Effector memory CD4-positive, alpha-beta T cell (primary cell): ENCODE measurements around the gene PPP4R2.

Source experiments
- DNase-seq, 3 donors: peaks; one replicate each; pipeline ENCODE4 v3.0.0-alpha.2; 2020
- H3K27ac ChIP-seq: 2 replicates; pipeline ENCODE4 v1.7.0; 2013; ENCODE audit warnings: mild to moderate bottlenecking, low read length, moderate library complexity; ENCODE audit not compliant: insufficient read depth, poor library complexity, severe bottlenecking
- H3K27me3 ChIP-seq: replicated peaks from 2 replicates; pipeline ENCODE4 v1.7.0; 2013; ENCODE audit warnings: mild to moderate bottlenecking, low read length; ENCODE audit not compliant: insufficient read depth, control insufficient read depth, poor library complexity, severe bottlenecking
- H3K36me3 ChIP-seq: 2 replicates; pipeline ENCODE4 v1.7.0; 2013; ENCODE audit warnings: mild to moderate bottlenecking, low read length, moderate library complexity; ENCODE audit not compliant: control insufficient read depth, insufficient read depth
- H3K4me1 ChIP-seq: 2 replicates; pipeline ENCODE4 v1.7.0; 2013; ENCODE audit warnings: low read length, mild to moderate bottlenecking; ENCODE audit not compliant: control insufficient read depth, insufficient read depth, poor library complexity, severe bottlenecking
- H3K4me3 ChIP-seq: 2 replicates; pipeline ENCODE4 v1.7.0; 2013; ENCODE audit warnings: low read length, low read depth, mild to moderate bottlenecking; ENCODE audit not compliant: insufficient read depth, poor library complexity, severe bottlenecking
- H3K9me3 ChIP-seq: 2 replicates; pipeline ENCODE4 v1.7.0; 2013; ENCODE audit warnings: mild to moderate bottlenecking, low read length, moderate library complexity; ENCODE audit not compliant: control insufficient read depth

The PPP4R2 gene

DNA sequence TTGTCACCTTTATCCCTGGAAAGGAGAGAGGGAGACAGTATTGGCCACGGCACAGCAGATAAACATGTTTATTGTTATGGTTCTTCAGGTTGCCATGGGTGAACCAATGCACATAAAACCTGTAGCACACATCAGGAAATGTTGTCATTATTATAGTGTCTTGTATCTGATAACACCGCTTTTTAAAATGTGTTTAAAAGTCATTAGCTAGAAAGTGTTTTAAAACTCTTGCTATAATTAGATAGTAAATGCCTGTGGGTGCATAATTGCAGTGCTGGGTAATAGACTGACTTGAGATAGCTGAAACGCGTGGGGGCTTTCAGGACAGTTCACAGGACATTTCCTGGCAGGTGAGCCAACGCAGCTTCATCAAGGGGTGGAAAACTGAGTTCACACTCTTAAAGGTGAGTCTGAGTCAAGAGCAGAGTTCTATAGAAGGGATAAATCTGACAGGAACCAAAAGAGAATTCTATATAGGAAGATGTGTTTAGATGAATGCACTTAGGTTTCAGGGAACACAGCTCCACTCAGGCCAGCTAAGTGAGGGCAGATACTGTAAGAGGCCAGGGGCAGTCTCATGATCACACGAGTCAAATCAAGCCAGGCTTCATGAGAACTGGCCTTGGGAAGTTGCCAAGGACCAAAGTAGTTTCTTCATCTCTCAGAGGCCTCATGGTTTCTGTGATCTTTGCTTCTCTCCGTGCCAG lies 35.6 kb upstream of the PPP4R2 start:
- no peak for DNase-seq
- H3K9me3 ChIP-seq, result no peaks in the 10 kb centered on the region
- H3K4me3 ChIP-seq, result no peak overlapping the region
- no peak overlapping the region for H3K27ac ChIP-seq
- peaks cover 11% of the 10 kb centered on the region for H3K4me1 ChIP-seq
- no peaks in the 10 kb centered on the region for H3K36me3 ChIP-seq
- H3K27me3 ChIP-seq, result no peaks in the 10 kb centered on the region

GRCh38 chr3:72961752-72962151 lies 34.9 kb upstream of the PPP4R2 start:
- Histone ChIP-seq H3K36me3 (no peaks in the 10 kb centered on the region), H3K9me3 (no peaks in the 10 kb centered on the region), H3K4me1 (peaks cover 11% of the 10 kb centered on the region), H3K4me3 (no peak overlapping the region), H3K27ac (no peak overlapping the region), H3K27me3 (no peaks in the 10 kb centered on the region)
- no peak for DNase-seq

GRCh38 chr3:72962317-72962716 lies 34.3 kb upstream of the PPP4R2 start:
- no peak overlapping the region for H3K27ac ChIP-seq
- no peaks in the 10 kb centered on the region for H3K9me3 ChIP-seq
- no peak overlapping the region for H3K4me3 ChIP-seq
- peaks cover 11% of the 10 kb centered on the region for H3K4me1 ChIP-seq
- no peaks in the 10 kb centered on the region for H3K27me3 ChIP-seq
- no peak for DNase-seq
- no peaks in the 10 kb centered on the region for H3K36me3 ChIP-seq

- Histone ChIP-seq H3K27ac (no peak overlapping the region), H3K4me1 (peaks cover 11% of the 10 kb centered on the region), H3K27me3 (no peaks in the 10 kb centered on the region), H3K9me3 (no peaks in the 10 kb centered on the region), H3K36me3 (no peaks in the 10 kb centered on the region), H3K4me3 (no peak overlapping the region)
- DNase-seq, result no peak
Observed at GRCh38 chr3:72964633-72965032, 32.0 kb upstream of the PPP4R2 start.

DNA sequence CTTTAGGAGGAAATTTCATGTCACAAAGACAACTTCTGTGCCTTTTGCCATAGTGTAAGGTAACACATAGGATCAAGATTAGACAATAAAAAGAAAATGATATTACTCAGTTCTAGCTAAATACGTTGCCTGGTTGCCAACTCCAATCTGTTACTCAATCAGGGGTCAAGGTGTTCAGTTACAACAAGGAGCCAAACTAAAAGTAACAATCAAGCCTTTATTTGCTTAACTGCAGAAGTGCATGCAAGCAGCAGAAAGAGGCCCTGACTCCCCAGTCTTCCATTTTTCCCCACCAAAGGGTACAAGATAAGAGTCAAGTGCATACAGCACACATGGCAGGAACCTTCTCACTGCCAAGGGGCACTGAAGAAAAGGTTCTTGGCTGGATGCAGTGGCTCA lies 28.3 kb upstream of the PPP4R2 start:
- Histone ChIP-seq H3K27me3 (no peaks in the 10 kb centered on the region), H3K4me1 (peaks cover 11% of the 10 kb centered on the region), H3K4me3 (no peak overlapping the region), H3K36me3 (no peaks in the 10 kb centered on the region), H3K27ac (no peak overlapping the region), H3K9me3 (no peaks in the 10 kb centered on the region)
- DNase-seq, result no peak

DNA sequence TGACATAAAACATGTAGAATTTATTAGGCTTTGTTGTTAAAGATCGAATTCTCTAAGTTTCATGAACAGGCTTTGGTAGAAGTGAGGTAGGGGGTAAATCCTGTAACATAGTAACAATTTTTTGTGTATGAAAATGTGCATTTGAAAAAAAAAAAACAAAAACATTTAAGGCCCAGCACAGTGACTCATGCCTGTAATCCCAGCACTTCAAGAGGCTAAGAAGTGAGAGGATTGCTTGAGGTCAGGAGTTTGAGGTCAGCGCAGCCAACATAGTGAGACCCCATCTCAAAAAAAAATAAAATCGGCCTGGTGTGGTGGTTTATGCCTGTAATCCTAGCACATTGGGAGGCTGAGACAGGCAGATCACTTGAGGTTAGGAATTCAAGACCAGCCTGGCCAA lies 26.8 kb upstream of the PPP4R2 start:
- Histone ChIP-seq H3K9me3 (no peaks in the 10 kb centered on the region), H3K27me3 (no peaks in the 10 kb centered on the region), H3K4me3 (no peak overlapping the region), H3K36me3 (no peaks in the 10 kb centered on the region), H3K27ac (no peak overlapping the region), H3K4me1 (peaks cover 9% of the 10 kb centered on the region)
- DNase-seq, result no peak

DNA sequence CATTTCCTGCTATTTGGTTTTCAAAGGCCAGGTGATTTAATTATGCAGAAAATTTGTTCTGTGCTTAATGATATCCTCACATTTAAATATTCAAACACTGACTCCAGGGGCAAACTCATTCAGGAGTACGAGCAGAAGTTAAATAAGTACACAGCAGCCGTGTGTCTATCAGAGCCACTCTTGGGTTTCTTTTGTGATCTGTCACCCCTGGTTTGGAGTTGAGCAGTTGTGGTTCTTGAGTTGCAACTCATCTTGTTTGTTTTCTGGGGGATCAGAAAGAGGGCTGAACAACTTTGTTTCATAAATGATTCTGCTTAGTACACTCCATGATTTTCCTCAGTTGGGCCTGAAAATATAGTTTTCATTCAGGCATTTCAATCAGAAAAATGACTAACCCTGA lies 25.7 kb upstream of the PPP4R2 start:
- Histone ChIP-seq H3K27ac (no peak overlapping the region), H3K4me1 (no peaks in the 10 kb centered on the region), H3K4me3 (no peak overlapping the region), H3K9me3 (no peaks in the 10 kb centered on the region), H3K27me3 (no peaks in the 10 kb centered on the region), H3K36me3 (no peaks in the 10 kb centered on the region)
- no peak for DNase-seq

DNA sequence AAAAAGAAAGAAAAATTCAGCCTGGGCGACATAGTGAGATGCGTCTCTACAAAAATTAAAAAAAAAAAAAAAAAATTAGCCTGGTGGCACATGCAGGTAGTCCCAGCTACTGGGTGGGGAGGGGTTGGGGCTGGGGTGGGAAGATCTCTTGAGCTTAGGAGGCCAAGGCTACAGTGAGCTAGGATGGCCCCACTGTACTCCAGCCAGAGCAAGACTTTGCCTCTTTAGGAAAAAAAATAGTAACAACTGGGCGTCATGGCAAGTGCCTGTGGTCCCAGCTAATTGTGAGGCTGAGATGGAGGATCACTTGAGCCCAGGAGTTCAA lies 23.9 kb upstream of the PPP4R2 start:
- H3K4me1 ChIP-seq, result peaks cover 2% of the 10 kb centered on the region
- no peak overlapping the region for H3K27ac ChIP-seq
- H3K4me3 ChIP-seq, result no peak overlapping the region
- H3K27me3 ChIP-seq, result no peaks in the 10 kb centered on the region
- no peak for DNase-seq
- no peaks in the 10 kb centered on the region for H3K9me3 ChIP-seq
- no peaks in the 10 kb centered on the region for H3K36me3 ChIP-seq

GRCh38 chr3:72973031-72973723 lies 23.4 kb upstream of the PPP4R2 start:
- H3K4me3 ChIP-seq, result no peak overlapping the region
- H3K27me3 ChIP-seq, result no peaks in the 10 kb centered on the region
- DNase-seq, result no peak
- no peaks in the 10 kb centered on the region for H3K9me3 ChIP-seq
- no peaks in the 10 kb centered on the region for H3K36me3 ChIP-seq
- H3K27ac ChIP-seq, result no peak overlapping the region
- H3K4me1 ChIP-seq, result peaks cover 2% of the 10 kb centered on the region

GRCh38 chr3:72973786-72974185 lies 22.8 kb upstream of the PPP4R2 start:
- H3K27ac ChIP-seq, result no peak overlapping the region
- no peak for DNase-seq

More at GRCh38 chr3:72973786-72974185, 22.8 kb upstream of the PPP4R2 start:
- H3K4me1 ChIP-seq, result peaks cover 2% of the 10 kb centered on the region
- H3K27me3 ChIP-seq, result no peaks in the 10 kb centered on the region
- H3K36me3 ChIP-seq, result no peaks in the 10 kb centered on the region
- no peaks in the 10 kb centered on the region for H3K9me3 ChIP-seq
- no peak overlapping the region for H3K4me3 ChIP-seq
